ENCODE data around the gene SULF2.

DNA sequence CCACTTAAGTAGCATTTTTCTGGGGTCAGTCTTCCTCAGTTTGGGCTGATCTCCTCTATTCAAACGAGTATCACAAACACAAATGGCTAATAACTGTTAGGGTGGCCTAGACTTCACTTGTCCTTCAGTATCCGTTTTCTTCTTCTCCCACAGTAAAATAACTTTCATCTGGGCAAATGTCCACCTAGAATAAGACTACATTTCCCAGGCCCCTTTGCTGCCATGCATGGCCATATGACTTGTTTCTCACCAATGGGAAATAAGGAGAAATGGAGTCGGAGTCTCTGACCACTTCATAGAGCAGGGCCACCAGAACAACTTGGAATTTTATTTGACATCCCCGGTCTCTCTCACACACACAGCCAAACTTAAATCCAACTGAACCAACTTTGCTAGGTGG lies 51.4 kb downstream of the SULF2 start:
- TF ChIP-seq, protein P1, sequence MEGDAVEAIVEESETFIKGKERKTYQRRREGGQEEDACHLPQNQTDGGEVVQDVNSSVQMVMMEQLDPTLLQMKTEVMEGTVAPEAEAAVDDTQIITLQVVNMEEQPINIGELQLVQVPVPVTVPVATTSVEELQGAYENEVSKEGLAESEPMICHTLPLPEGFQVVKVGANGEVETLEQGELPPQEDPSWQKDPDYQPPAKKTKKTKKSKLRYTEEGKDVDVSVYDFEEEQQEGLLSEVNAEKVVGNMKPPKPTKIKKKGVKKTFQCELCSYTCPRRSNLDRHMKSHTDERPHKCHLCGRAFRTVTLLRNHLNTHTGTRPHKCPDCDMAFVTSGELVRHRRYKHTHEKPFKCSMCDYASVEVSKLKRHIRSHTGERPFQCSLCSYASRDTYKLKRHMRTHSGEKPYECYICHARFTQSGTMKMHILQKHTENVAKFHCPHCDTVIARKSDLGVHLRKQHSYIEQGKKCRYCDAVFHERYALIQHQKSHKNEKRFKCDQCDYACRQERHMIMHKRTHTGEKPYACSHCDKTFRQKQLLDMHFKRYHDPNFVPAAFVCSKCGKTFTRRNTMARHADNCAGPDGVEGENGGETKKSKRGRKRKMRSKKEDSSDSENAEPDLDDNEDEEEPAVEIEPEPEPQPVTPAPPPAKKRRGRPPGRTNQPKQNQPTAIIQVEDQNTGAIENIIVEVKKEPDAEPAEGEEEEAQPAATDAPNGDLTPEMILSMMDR (IDR thresholded peaks at IDR 0.05) = no peak
- TF ChIP-seq POLR2A (IDR thresholded peaks at IDR 0.05) = no peak
